Vagina (tissue), 2 donors: ENCODE results near the gene C1QTNF1.

Source experiments
- POLR2A ChIP-seq, 2 donors: fragments of 450-650 bp; IDR thresholded peaks; one replicate each; pipeline ENCODE4 v1.6.1; 2017; ENCODE audit warnings: antibody characterized with exemption in 2 of 2, mild to moderate bottlenecking in 2 of 2, moderate library complexity in 2 of 2
- POLR2AphosphoS5 ChIP-seq, 2 donors: sonication (generic); formaldehyde crosslinking; IDR thresholded peaks; one replicate each; pipeline ENCODE4 v1.9.0; 2017; ENCODE audit warnings: antibody characterized with exemption in 2 of 2, mild to moderate bottlenecking in 2 of 2, low read depth in 1 of 2; ENCODE audit not compliant: insufficient read depth in 1 of 2
- TF ChIP-seq, protein P1 (sequence below), 3 experiments: fragments of 450-650 bp in 2 of 3; fragments of 200-600 bp in 1 of 3; sonication (generic) in 1 of 3; IDR thresholded peaks; one replicate each; pipeline ENCODE4 v1.5.1; 2017 to 2019; ENCODE audit warnings: antibody characterized with exemption in 3 of 3, mild to moderate bottlenecking in 2 of 3, moderate library complexity in 2 of 3

GRCh38 chr17:79094261-79094660 lies 70.3 kb downstream of the C1QTNF1 start:
- TF ChIP-seq POLR2A (IDR thresholded peaks at IDR 0.05) (no peak), POLR2AphosphoS5 (IDR thresholded peaks at IDR 0.05; ENCODE audit: insufficient read depth in 1 of 2, low read depth in 1 of 2) (no peak)
- TF ChIP-seq, protein P1, sequence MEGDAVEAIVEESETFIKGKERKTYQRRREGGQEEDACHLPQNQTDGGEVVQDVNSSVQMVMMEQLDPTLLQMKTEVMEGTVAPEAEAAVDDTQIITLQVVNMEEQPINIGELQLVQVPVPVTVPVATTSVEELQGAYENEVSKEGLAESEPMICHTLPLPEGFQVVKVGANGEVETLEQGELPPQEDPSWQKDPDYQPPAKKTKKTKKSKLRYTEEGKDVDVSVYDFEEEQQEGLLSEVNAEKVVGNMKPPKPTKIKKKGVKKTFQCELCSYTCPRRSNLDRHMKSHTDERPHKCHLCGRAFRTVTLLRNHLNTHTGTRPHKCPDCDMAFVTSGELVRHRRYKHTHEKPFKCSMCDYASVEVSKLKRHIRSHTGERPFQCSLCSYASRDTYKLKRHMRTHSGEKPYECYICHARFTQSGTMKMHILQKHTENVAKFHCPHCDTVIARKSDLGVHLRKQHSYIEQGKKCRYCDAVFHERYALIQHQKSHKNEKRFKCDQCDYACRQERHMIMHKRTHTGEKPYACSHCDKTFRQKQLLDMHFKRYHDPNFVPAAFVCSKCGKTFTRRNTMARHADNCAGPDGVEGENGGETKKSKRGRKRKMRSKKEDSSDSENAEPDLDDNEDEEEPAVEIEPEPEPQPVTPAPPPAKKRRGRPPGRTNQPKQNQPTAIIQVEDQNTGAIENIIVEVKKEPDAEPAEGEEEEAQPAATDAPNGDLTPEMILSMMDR (IDR thresholded peaks at IDR 0.05) = no peak
